ENCODE results near the gene SPOCK1.

Gene SPOCK1

DNA sequence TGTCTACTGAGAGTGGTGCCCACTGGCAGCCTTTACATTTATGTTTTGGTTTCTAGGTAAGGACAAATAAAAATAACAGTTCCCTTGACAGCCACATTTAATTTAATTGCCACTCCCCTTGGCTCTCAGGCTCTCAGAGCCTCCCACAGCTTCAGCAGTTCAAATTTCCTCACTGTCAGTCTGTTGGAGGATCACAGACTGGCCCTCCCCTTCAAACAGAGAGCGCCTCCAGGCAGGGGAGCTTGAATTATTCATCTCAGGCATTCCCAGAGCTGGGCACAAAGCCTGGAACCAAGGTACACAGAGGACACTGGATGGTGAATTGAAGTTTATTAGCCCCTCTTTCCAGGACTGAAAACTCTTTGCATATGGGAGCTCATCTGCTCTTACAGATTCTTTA lies 407.7 kb downstream of the SPOCK1 start:
- no peaks in the 10 kb centered on the region for H3K9me3 ChIP-seq (ENCODE audit: control extremely low read depth in 1 of 5, control insufficient read depth in 4 of 5, insufficient read depth in 2 of 5, low read depth in 1 of 5, low read length in 4 of 5)
- no peak for DNase-seq
- H3K27ac ChIP-seq (ENCODE audit: insufficient read depth in 1 of 2, low read depth in 1 of 2, low read length in 2 of 2, poor library complexity in 1 of 2, severe bottlenecking in 2 of 2) = no peak overlapping the region
- no peak overlapping the region for H3K4me3 ChIP-seq (ENCODE audit: control insufficient read depth in 1 of 7, extremely low read depth in 1 of 7, insufficient read depth in 4 of 7, low read depth in 2 of 7, low read length in 6 of 7)
- ChIA-PET POLR2A (no interaction called here), CTCF (no interaction called here)
- H3K36me3 ChIP-seq (ENCODE audit: control insufficient read depth in 4 of 4, insufficient read depth in 4 of 4, low read length in 3 of 4) = no peaks in the 10 kb centered on the region
- 29% methylated on average over 1 of the region's 1 CpG for WGBS (ENCODE audit: insufficient coverage)
- peaks cover 0 to 1% (median 0%) of the 10 kb centered on the region in 5 experiments for H3K27me3 ChIP-seq (replicated peaks in 2 of 5; ENCODE audit: control insufficient read depth in 4 of 5, insufficient read depth in 5 of 5, low read length in 4 of 5)
- H3K4me1 ChIP-seq (ENCODE audit: control extremely low read depth in 1 of 4, control insufficient read depth in 4 of 4, insufficient read depth in 4 of 4, low read length in 3 of 4) = no peaks in the 10 kb centered on the region

DNA sequence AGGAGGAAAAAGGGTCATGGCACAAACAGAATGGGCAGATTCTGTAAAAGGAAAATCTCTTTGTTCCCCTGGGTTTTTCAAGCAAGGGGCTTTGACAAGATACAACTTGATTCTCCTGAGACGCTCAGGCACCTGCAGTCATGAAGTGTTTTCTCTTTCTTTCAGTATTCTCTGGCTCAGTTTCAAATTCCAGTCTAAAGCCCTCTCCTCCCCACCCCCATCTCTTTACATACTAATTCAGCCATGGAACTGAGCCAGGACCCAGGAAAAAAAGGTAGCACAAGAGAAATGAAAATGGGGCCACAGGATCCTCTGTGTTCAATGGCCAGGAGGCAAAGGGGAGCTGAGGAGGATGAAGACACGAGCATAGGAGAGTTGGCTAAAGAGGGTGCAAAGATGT lies 408.4 kb downstream of the SPOCK1 start:
- DNase-seq = no peak
- peaks cover 0 to 5% (median 0%) of the 10 kb centered on the region in 5 experiments for H3K27me3 ChIP-seq (replicated peaks in 2 of 5; ENCODE audit: control insufficient read depth in 4 of 5, insufficient read depth in 5 of 5, low read length in 4 of 5)
- no peaks in the 10 kb centered on the region for H3K9me3 ChIP-seq (ENCODE audit: control extremely low read depth in 1 of 5, control insufficient read depth in 4 of 5, insufficient read depth in 2 of 5, low read depth in 1 of 5, low read length in 4 of 5)
- ChIA-PET POLR2A (no interaction called here), CTCF (no interaction called here)
- no peaks in the 10 kb centered on the region for H3K4me1 ChIP-seq (ENCODE audit: control extremely low read depth in 1 of 4, control insufficient read depth in 4 of 4, insufficient read depth in 4 of 4, low read length in 3 of 4)
- 65% methylated on average over 2 of the region's 2 CpGs for WGBS (ENCODE audit: insufficient coverage)
- no peaks in the 10 kb centered on the region for H3K36me3 ChIP-seq (ENCODE audit: control insufficient read depth in 4 of 4, insufficient read depth in 4 of 4, low read length in 3 of 4)
- no peak overlapping the region for H3K4me3 ChIP-seq (ENCODE audit: control insufficient read depth in 1 of 7, extremely low read depth in 1 of 7, insufficient read depth in 4 of 7, low read depth in 2 of 7, low read length in 6 of 7)
- no peak overlapping the region for H3K27ac ChIP-seq (ENCODE audit: insufficient read depth in 1 of 2, low read depth in 1 of 2, low read length in 2 of 2, poor library complexity in 1 of 2, severe bottlenecking in 2 of 2)

DNA sequence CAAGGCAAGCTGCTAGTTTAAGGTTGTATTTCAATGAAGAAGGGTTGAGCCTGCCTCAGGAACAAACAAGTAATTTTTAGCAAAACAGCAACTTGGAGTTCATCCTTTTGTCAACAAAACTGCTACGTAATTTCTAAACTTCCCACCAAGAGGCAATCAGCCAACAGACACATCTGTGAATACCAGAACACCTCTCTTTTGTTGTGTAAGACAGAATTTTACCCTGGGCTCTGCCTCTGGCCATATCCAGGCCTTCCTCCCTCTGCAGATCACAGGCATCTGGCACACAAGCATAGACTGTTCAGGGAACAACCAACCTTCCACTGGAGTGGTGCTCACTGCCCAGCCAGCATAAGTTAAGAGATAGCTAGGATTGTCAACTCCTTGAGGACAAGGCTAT lies 409.0 kb downstream of the SPOCK1 start:
- no peak overlapping the region for H3K4me3 ChIP-seq (ENCODE audit: control insufficient read depth in 1 of 7, extremely low read depth in 1 of 7, insufficient read depth in 4 of 7, low read depth in 2 of 7, low read length in 6 of 7)
- no peaks in the 10 kb centered on the region for H3K9me3 ChIP-seq (ENCODE audit: control extremely low read depth in 1 of 5, control insufficient read depth in 4 of 5, insufficient read depth in 2 of 5, low read depth in 1 of 5, low read length in 4 of 5)
- H3K27ac ChIP-seq (ENCODE audit: insufficient read depth in 1 of 2, low read depth in 1 of 2, low read length in 2 of 2, poor library complexity in 1 of 2, severe bottlenecking in 2 of 2) = no peak overlapping the region
- ChIA-PET POLR2A (no interaction called here), CTCF (no interaction called here)
- H3K27me3 ChIP-seq (replicated peaks in 2 of 5; ENCODE audit: control insufficient read depth in 4 of 5, insufficient read depth in 5 of 5, low read length in 4 of 5) = peaks cover 0 to 5% (median 0%) of the 10 kb centered on the region in 5 experiments
- no peak for DNase-seq
- 80% methylated on average over 1 of the region's 1 CpG for WGBS (ENCODE audit: insufficient coverage)
- no peaks in the 10 kb centered on the region for H3K36me3 ChIP-seq (ENCODE audit: control insufficient read depth in 4 of 4, insufficient read depth in 4 of 4, low read length in 3 of 4)
- H3K4me1 ChIP-seq (ENCODE audit: control extremely low read depth in 1 of 4, control insufficient read depth in 4 of 4, insufficient read depth in 4 of 4, low read length in 3 of 4) = no peaks in the 10 kb centered on the region

DNA sequence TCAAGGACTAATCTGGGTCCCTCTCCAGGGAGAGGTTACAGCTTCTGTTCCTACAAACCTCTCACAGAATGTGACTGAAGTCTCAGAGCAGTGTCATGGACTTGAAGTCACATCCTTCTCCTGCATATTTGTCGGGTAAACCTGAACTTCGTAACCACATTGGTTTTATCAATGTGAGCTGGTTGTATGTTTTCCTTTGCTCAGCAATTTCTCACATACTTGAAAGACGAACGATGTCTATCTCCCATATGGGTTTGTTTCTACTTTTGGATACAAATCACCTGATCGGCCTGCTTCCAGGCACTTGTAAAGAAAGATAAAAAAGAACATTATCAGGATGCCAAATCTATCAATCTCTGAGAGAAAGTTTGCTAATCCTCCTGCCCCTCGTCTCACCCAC lies 411.0 kb downstream of the SPOCK1 start:
- Histone ChIP-seq H3K36me3 (ENCODE audit: control insufficient read depth in 4 of 4, insufficient read depth in 4 of 4, low read length in 3 of 4) (no peaks in the 10 kb centered on the region), H3K27ac (ENCODE audit: insufficient read depth in 1 of 2, low read depth in 1 of 2, low read length in 2 of 2, poor library complexity in 1 of 2, severe bottlenecking in 2 of 2) (no peak overlapping the region), H3K4me1 (ENCODE audit: control extremely low read depth in 1 of 4, control insufficient read depth in 4 of 4, insufficient read depth in 4 of 4, low read length in 3 of 4) (no peaks in the 10 kb centered on the region), H3K27me3 (replicated peaks in 2 of 5; ENCODE audit: control insufficient read depth in 4 of 5, insufficient read depth in 5 of 5, low read length in 4 of 5) (peaks cover 0 to 5% (median 0%) of the 10 kb centered on the region in 5 experiments), H3K4me3 (ENCODE audit: control insufficient read depth in 1 of 7, extremely low read depth in 1 of 7, insufficient read depth in 4 of 7, low read depth in 2 of 7, low read length in 6 of 7) (no peak overlapping the region), H3K9me3 (ENCODE audit: control extremely low read depth in 1 of 5, control insufficient read depth in 4 of 5, insufficient read depth in 2 of 5, low read depth in 1 of 5, low read length in 4 of 5) (no peaks in the 10 kb centered on the region)
- 97% methylated on average over 5 of the region's 6 CpGs for WGBS (ENCODE audit: insufficient coverage)
- ChIA-PET CTCF (no interaction called here), POLR2A (no interaction called here)
- no peak for DNase-seq

DNA sequence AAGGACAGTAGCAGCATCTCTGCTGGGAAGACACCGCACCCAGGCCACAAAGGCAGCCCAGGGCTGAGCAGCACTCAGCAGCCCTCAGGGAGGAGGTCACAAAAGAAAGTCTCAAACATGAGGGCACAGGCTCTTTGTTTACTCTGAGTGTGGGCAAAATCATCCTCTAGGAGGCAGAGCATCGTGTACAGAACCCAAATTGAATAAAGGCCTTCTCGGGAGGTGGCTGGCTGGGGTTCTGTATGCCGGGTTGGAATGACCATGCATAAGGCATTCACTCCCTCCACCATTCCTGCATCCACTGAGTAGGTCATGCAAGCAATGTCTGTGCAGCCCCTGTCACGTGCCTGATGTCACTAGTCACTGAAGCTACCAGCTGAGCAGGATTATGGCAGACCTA lies 412.8 kb downstream of the SPOCK1 start:
- no peaks in the 10 kb centered on the region for H3K9me3 ChIP-seq (ENCODE audit: control extremely low read depth in 1 of 5, control insufficient read depth in 4 of 5, insufficient read depth in 2 of 5, low read depth in 1 of 5, low read length in 4 of 5)
- peaks cover 0 to 5% (median 0%) of the 10 kb centered on the region in 5 experiments for H3K27me3 ChIP-seq (replicated peaks in 2 of 5; ENCODE audit: control insufficient read depth in 4 of 5, insufficient read depth in 5 of 5, low read length in 4 of 5)
- no peaks in the 10 kb centered on the region for H3K4me1 ChIP-seq (ENCODE audit: control extremely low read depth in 1 of 4, control insufficient read depth in 4 of 4, insufficient read depth in 4 of 4, low read length in 3 of 4)
- ChIA-PET CTCF (interaction anchor here (1.2 kb wide), 1 partner anchor 9 kb away, joined by 3 read pairs; no protein-coding TSS in a partner anchor), POLR2A (no interaction called here)
- H3K27ac ChIP-seq (ENCODE audit: insufficient read depth in 1 of 2, low read depth in 1 of 2, low read length in 2 of 2, poor library complexity in 1 of 2, severe bottlenecking in 2 of 2) = no peak overlapping the region
- DNase-seq = no peak
- WGBS (ENCODE audit: insufficient coverage) = 75% methylated on average over 5 of the region's 5 CpGs
- H3K4me3 ChIP-seq (ENCODE audit: control insufficient read depth in 1 of 7, extremely low read depth in 1 of 7, insufficient read depth in 4 of 7, low read depth in 2 of 7, low read length in 6 of 7) = no peak overlapping the region
- no peaks in the 10 kb centered on the region for H3K36me3 ChIP-seq (ENCODE audit: control insufficient read depth in 4 of 4, insufficient read depth in 4 of 4, low read length in 3 of 4)

DNA sequence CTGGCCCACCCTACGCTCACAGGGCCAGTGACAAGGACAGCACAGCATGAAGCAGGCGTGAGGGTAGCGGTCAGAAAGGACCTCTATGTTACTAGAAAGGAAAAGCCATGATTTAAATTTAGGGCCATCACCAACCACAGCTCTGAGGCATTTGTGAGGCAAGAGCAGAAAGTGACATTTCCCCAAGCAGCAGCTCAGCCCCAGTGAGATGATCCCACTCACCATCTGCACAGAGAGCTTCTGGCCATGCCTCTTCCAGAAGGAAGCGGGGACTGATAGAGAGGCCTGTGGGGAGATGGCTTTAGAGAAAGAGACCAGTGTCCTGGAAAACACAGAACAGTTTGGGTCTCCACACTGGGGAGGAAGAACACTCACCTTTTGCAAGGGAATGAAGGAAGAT lies 413.9 kb downstream of the SPOCK1 start:
- POLR2A ChIA-PET = no interaction called here
- CTCF ChIA-PET = no interaction called here
- no peaks in the 10 kb centered on the region for H3K9me3 ChIP-seq (ENCODE audit: control extremely low read depth in 1 of 5, control insufficient read depth in 4 of 5, insufficient read depth in 2 of 5, low read depth in 1 of 5, low read length in 4 of 5)
- no peaks in the 10 kb centered on the region for H3K4me1 ChIP-seq (ENCODE audit: control extremely low read depth in 1 of 4, control insufficient read depth in 4 of 4, insufficient read depth in 4 of 4, low read length in 3 of 4)
- no peak overlapping the region for H3K27ac ChIP-seq (ENCODE audit: insufficient read depth in 1 of 2, low read depth in 1 of 2, low read length in 2 of 2, poor library complexity in 1 of 2, severe bottlenecking in 2 of 2)
- DNase-seq = no peak
- WGBS (ENCODE audit: insufficient coverage) = 80% methylated on average over 3 of the region's 4 CpGs
- H3K4me3 ChIP-seq (ENCODE audit: control insufficient read depth in 1 of 7, extremely low read depth in 1 of 7, insufficient read depth in 4 of 7, low read depth in 2 of 7, low read length in 6 of 7) = no peak overlapping the region
- no peaks in the 10 kb centered on the region for H3K36me3 ChIP-seq (ENCODE audit: control insufficient read depth in 4 of 4, insufficient read depth in 4 of 4, low read length in 3 of 4)
- peaks cover 0 to 11% (median 0%) of the 10 kb centered on the region in 5 experiments for H3K27me3 ChIP-seq (replicated peaks in 2 of 5; ENCODE audit: control insufficient read depth in 4 of 5, insufficient read depth in 5 of 5, low read length in 4 of 5)

DNA sequence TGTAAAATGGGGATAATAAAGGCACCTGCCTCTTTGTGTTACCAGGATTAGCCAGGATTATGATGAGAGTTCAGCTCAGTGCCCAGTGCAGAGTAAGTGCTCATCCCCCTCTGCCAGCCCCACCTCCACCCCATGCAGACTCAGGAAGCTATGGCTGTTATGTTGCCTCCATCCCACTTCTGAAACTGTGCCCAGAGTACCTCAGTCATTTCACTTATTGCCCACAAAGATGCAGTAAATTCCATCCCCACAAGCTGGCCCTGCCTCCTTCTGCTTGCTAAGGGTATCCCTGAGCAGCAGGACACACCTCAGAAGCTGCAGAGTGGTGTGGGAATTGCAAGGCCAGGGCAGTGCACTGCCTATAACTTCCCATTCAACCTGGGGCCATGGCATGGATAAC lies 415.1 kb downstream of the SPOCK1 start:
- peaks cover 0 to 14% (median under 1%) of the 10 kb centered on the region in 5 experiments for H3K27me3 ChIP-seq (replicated peaks in 2 of 5; ENCODE audit: control insufficient read depth in 4 of 5, insufficient read depth in 5 of 5, low read length in 4 of 5)
- ChIA-PET POLR2A (no interaction called here), CTCF (no interaction called here)
- no peak overlapping the region for H3K27ac ChIP-seq (ENCODE audit: insufficient read depth in 1 of 2, low read depth in 1 of 2, low read length in 2 of 2, poor library complexity in 1 of 2, severe bottlenecking in 2 of 2)
- H3K4me3 ChIP-seq (ENCODE audit: control insufficient read depth in 1 of 7, extremely low read depth in 1 of 7, insufficient read depth in 4 of 7, low read depth in 2 of 7, low read length in 6 of 7) = no peak overlapping the region
- H3K9me3 ChIP-seq (ENCODE audit: control extremely low read depth in 1 of 5, control insufficient read depth in 4 of 5, insufficient read depth in 2 of 5, low read depth in 1 of 5, low read length in 4 of 5) = no peaks in the 10 kb centered on the region
- H3K36me3 ChIP-seq (ENCODE audit: control insufficient read depth in 4 of 4, insufficient read depth in 4 of 4, low read length in 3 of 4) = no peaks in the 10 kb centered on the region
- H3K4me1 ChIP-seq (ENCODE audit: control extremely low read depth in 1 of 4, control insufficient read depth in 4 of 4, insufficient read depth in 4 of 4, low read length in 3 of 4) = no peaks in the 10 kb centered on the region
- no peak for DNase-seq
